Measurements from ENCODE around the gene LALBA. TPM values are rescaled to one million over a fixed set of nuclear protein-coding genes. Genes with fewer than 3 reads are reported as not detected.

The LALBA gene
- total RNA-seq, 2 experiments from 2014 or later = not detected

- no peaks in the 10 kb centered on the region for H3K9me2 ChIP-seq (ENCODE audit: insufficient read depth, low read length)
- BruUV-seq (replicated peaks) = no TSS peak
- H3K27ac ChIP-seq (ENCODE audit: low read depth, low read length, poor library complexity, severe bottlenecking) = no peak overlapping the region
- no peak overlapping the region for H3K4me3 ChIP-seq (ENCODE audit: low read depth, low read length, poor library complexity, severe bottlenecking)
- no peak overlapping the region for H2AFZ ChIP-seq (ENCODE audit: low read length)
- H4K20me1 ChIP-seq (ENCODE audit: insufficient read depth, low read length) = no peaks in the 10 kb centered on the region
- CTCF ChIA-PET (ENCODE audit: unreplicated experiment) = no interaction called here
- H3K4me2 ChIP-seq (ENCODE audit: low read length) = no peak overlapping the region
- TF ChIP-seq EZH2phosphoT487 (IDR thresholded peaks at IDR 0.05; ENCODE audit: borderline replicate concordance, low read depth, low read length) (no peak), CTCF (conservative IDR thresholded peaks at IDR 0.05; ENCODE audit: low read length) (no peak)
- intact Hi-C loops (cut with micrococcal nuclease; ENCODE audit: unreplicated experiment) = no loop called here
- POLR2A ChIA-PET = no interaction called here
- DNase-seq (ENCODE audit: low spot score) = no peak
- no peaks in the 10 kb centered on the region for H3K4me1 ChIP-seq (ENCODE audit: insufficient read depth, low read length, poor library complexity, severe bottlenecking)
- H3K79me2 ChIP-seq (ENCODE audit: insufficient read depth, low read depth, low read length) = no peaks in the 10 kb centered on the region
- H3K36me3 ChIP-seq (ENCODE audit: insufficient read depth, low read length) = no peaks in the 10 kb centered on the region
- H3K9me3 ChIP-seq (ENCODE audit: low read length) = no peaks in the 10 kb centered on the region
These were observed 16.5 kb upstream of the LALBA start for GRCh38 chr12:48586361-48586760.

- intact Hi-C loops (cut with micrococcal nuclease; ENCODE audit: unreplicated experiment) = no loop called here
- BruUV-seq (replicated peaks) = no TSS peak
- DNase-seq (ENCODE audit: low spot score) = no peak
- Histone ChIP-seq H3K4me2 (ENCODE audit: low read length) (no peak overlapping the region), H3K4me1 (ENCODE audit: insufficient read depth, low read length, poor library complexity, severe bottlenecking) (no peaks in the 10 kb centered on the region), H3K27ac (ENCODE audit: low read depth, low read length, poor library complexity, severe bottlenecking) (no peak overlapping the region), H3K9me2 (ENCODE audit: insufficient read depth, low read length) (no peaks in the 10 kb centered on the region), H3K79me2 (ENCODE audit: insufficient read depth, low read depth, low read length) (no peaks in the 10 kb centered on the region), H3K9me3 (ENCODE audit: low read length) (no peaks in the 10 kb centered on the region), H2AFZ (ENCODE audit: low read length) (no peak overlapping the region), H3K4me3 (ENCODE audit: low read depth, low read length, poor library complexity, severe bottlenecking) (no peak overlapping the region), H3K36me3 (ENCODE audit: insufficient read depth, low read length) (no peaks in the 10 kb centered on the region), H4K20me1 (ENCODE audit: insufficient read depth, low read length) (no peaks in the 10 kb centered on the region)
- ChIA-PET POLR2A (no interaction called here), CTCF (ENCODE audit: unreplicated experiment) (no interaction called here)
- TF ChIP-seq EZH2phosphoT487 (IDR thresholded peaks at IDR 0.05; ENCODE audit: borderline replicate concordance, low read depth, low read length) (no peak), CTCF (conservative IDR thresholded peaks at IDR 0.05; ENCODE audit: low read length) (no peak)
These were observed 13.9 kb upstream of the LALBA start for GRCh38 chr12:48583728-48584127.

- Histone ChIP-seq H3K79me2 (ENCODE audit: insufficient read depth, low read depth, low read length) (no peaks in the 10 kb centered on the region), H3K9me3 (ENCODE audit: low read length) (no peaks in the 10 kb centered on the region), H2AFZ (ENCODE audit: low read length) (no peak overlapping the region), H3K4me1 (ENCODE audit: insufficient read depth, low read length, poor library complexity, severe bottlenecking) (no peaks in the 10 kb centered on the region), H3K9me2 (ENCODE audit: insufficient read depth, low read length) (no peaks in the 10 kb centered on the region), H3K36me3 (ENCODE audit: insufficient read depth, low read length) (no peaks in the 10 kb centered on the region), H3K4me2 (ENCODE audit: low read length) (no peak overlapping the region), H3K4me3 (ENCODE audit: low read depth, low read length, poor library complexity, severe bottlenecking) (no peak overlapping the region), H3K27ac (ENCODE audit: low read depth, low read length, poor library complexity, severe bottlenecking) (no peak overlapping the region), H4K20me1 (ENCODE audit: insufficient read depth, low read length) (no peaks in the 10 kb centered on the region)
- CTCF ChIA-PET (ENCODE audit: unreplicated experiment) = interaction anchor here (1.6 kb wide), 1 partner anchor 37 kb away, joined by 3 read pairs; no protein-coding TSS in a partner anchor
- intact Hi-C loops (cut with micrococcal nuclease; ENCODE audit: unreplicated experiment) = no loop called here
- POLR2A ChIA-PET = no interaction called here
- no peak for DNase-seq (ENCODE audit: low spot score)
- no peak for TF ChIP-seq EZH2phosphoT487 (IDR thresholded peaks at IDR 0.05; ENCODE audit: borderline replicate concordance, low read depth, low read length)
- TF ChIP-seq CTCF (conservative IDR thresholded peaks at IDR 0.05; ENCODE audit: low read length) = no peak
- no TSS peak for BruUV-seq (replicated peaks)
These were observed 11.0 kb upstream of the LALBA start for GRCh38 chr12:48580831-48581230.

All from OCI-LY7 (cell line).